ENCODE results near the gene EXO1.

EXO1 gene

GRCh38 chr1:241840164-241840563 lies 7.8 kb upstream of the EXO1 start:
- H2AFZ ChIP-seq (ENCODE audit: low read depth, low read length, severe bottlenecking): no peak overlapping the region
- no peaks in the 10 kb centered on the region for H3K36me3 ChIP-seq (ENCODE audit: low read length)
- TF ChIP-seq CTCF (IDR thresholded peaks at IDR 0.05; ENCODE audit: insufficient read depth, low read length, poor library complexity, severe bottlenecking): no peak
- TF ChIP-seq EZH2phosphoT487 (conservative IDR thresholded peaks at IDR 0.05; ENCODE audit: low read length): no peak
- no peak overlapping the region for H3K4me3 ChIP-seq (ENCODE audit: insufficient read depth, low read length, poor library complexity, severe bottlenecking)
- no peaks in the 10 kb centered on the region for H3F3A ChIP-seq (ENCODE audit: insufficient read depth)
- no peak overlapping the region for H3K27ac ChIP-seq (ENCODE audit: low read depth, low read length)
- no peak overlapping the region for H3K4me2 ChIP-seq (ENCODE audit: low read depth, low read length, poor library complexity, severe bottlenecking)
- H3K9me2 ChIP-seq (replicated peaks; ENCODE audit: insufficient read depth, low read length): no peaks in the 10 kb centered on the region
- H3K27me3 ChIP-seq (ENCODE audit: low read length): no peaks in the 10 kb centered on the region
- no peaks in the 10 kb centered on the region for H3K79me2 ChIP-seq (ENCODE audit: insufficient read depth, low read length)
- H3K9ac ChIP-seq (ENCODE audit: low read length): no peak overlapping the region
- no peaks in the 10 kb centered on the region for H4K20me1 ChIP-seq (ENCODE audit: low read depth, low read length)
- H3K9me3 ChIP-seq (ENCODE audit: insufficient read depth, low read length): no peaks in the 10 kb centered on the region

DNA sequence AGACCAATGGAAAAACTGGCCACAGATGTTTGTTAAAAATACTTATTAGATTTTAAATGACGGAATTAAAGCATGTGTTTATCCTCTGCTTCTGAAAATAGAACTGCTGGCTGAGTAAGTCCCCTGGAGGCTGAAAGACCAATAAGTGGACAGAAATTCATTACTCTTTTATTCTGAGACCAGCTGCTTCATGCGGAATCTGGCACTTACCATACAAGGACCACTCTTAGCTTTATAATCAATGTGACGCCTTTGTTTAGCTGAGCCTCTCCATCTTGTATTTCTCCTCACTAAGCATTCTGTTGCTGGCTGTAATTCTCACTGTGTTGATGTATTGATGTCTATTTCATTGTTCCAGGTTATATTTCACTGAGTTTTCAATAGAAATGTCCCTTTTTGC lies 6.3 kb upstream of the EXO1 start:
- no peak overlapping the region for H3K27ac ChIP-seq (ENCODE audit: low read depth, low read length)
- no peak overlapping the region for H3K4me2 ChIP-seq (ENCODE audit: low read depth, low read length, poor library complexity, severe bottlenecking)
- 0 out of 2 replicates have a peak, but pooled peaks cover 4% of the 10 kb centered on the region for H3F3A ChIP-seq (ENCODE audit: insufficient read depth)
- no peaks in the 10 kb centered on the region for H3K9me3 ChIP-seq (ENCODE audit: insufficient read depth, low read length)
- H3K9me2 ChIP-seq (replicated peaks; ENCODE audit: insufficient read depth, low read length): no peaks in the 10 kb centered on the region
- H2AFZ ChIP-seq (ENCODE audit: low read depth, low read length, severe bottlenecking): no peak overlapping the region
- H3K79me2 ChIP-seq (ENCODE audit: insufficient read depth, low read length): no peaks in the 10 kb centered on the region
- no peaks in the 10 kb centered on the region for H4K20me1 ChIP-seq (ENCODE audit: low read depth, low read length)
- TF ChIP-seq CTCF (IDR thresholded peaks at IDR 0.05; ENCODE audit: insufficient read depth, low read length, poor library complexity, severe bottlenecking) (no peak), EZH2phosphoT487 (conservative IDR thresholded peaks at IDR 0.05; ENCODE audit: low read length) (no peak)
- H3K27me3 ChIP-seq (ENCODE audit: low read length): no peaks in the 10 kb centered on the region
- no peak overlapping the region for H3K9ac ChIP-seq (ENCODE audit: low read length)
- H3K36me3 ChIP-seq (ENCODE audit: low read length): no peaks in the 10 kb centered on the region
- H3K4me3 ChIP-seq (ENCODE audit: insufficient read depth, low read length, poor library complexity, severe bottlenecking): no peak overlapping the region

DNA sequence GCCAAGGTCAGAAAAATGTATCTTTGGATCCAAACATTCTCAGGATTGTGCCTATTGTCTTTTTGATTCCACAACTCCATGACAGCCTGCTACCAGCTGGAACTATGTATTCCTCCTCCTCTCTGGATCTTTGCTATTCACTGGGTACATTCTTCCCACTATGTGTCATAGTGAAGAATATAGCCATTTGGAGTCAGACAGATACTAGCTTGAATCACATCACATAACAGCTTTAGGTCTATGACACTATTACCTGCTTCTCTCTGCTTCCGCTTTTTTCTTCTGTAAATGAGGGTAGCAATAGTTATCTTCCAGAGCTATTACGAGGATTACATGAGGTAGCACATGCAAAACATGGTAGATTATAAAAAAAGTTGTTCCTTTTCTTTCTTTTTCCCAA lies 5.4 kb upstream of the EXO1 start:
- Histone ChIP-seq H3F3A (ENCODE audit: insufficient read depth) (peaks cover 8% of the 10 kb centered on the region; the same call in 1 of the 2 replicates), H3K79me2 (ENCODE audit: insufficient read depth, low read length) (no peaks in the 10 kb centered on the region), H3K9me3 (ENCODE audit: insufficient read depth, low read length) (no peaks in the 10 kb centered on the region), H2AFZ (ENCODE audit: low read depth, low read length, severe bottlenecking) (no peak overlapping the region), H3K4me2 (ENCODE audit: low read depth, low read length, poor library complexity, severe bottlenecking) (no peak overlapping the region), H3K9ac (ENCODE audit: low read length) (no peak overlapping the region), H4K20me1 (ENCODE audit: low read depth, low read length) (no peaks in the 10 kb centered on the region), H3K4me3 (ENCODE audit: insufficient read depth, low read length, poor library complexity, severe bottlenecking) (no peak overlapping the region), H3K27me3 (ENCODE audit: low read length) (no peaks in the 10 kb centered on the region), H3K36me3 (ENCODE audit: low read length) (no peaks in the 10 kb centered on the region), H3K9me2 (replicated peaks; ENCODE audit: insufficient read depth, low read length) (no peaks in the 10 kb centered on the region), H3K27ac (ENCODE audit: low read depth, low read length) (no peak overlapping the region)
- TF ChIP-seq CTCF (IDR thresholded peaks at IDR 0.05; ENCODE audit: insufficient read depth, low read length, poor library complexity, severe bottlenecking) (no peak), EZH2phosphoT487 (conservative IDR thresholded peaks at IDR 0.05; ENCODE audit: low read length) (no peak)

Measured in SU-DHL-6 (cell line).